PC-3 (cell line): ENCODE results near the gene FAM83F. TPM values are rescaled to one million over a fixed set of nuclear protein-coding genes. Genes with fewer than 3 reads are reported as not detected.

Experiments used
- ATAC-seq: fragments of 200-7000 bp; cut with Tn5 transposase; 2 replicates; pipeline ENCODE4 v1.9.1; 2020; ENCODE audit warnings: mild to moderate bottlenecking, moderate library complexity
- BruUV-seq: library from RNA; stranded (reverse); fragments of 400-500 nt; replicated peaks from 2 replicates; lab custom pipeline; 2021; lab: Mats Ljungman, UMichigan
- CTCF ChIA-PET: fragments of 300-600 bp; sonication (Branson Sonifier 250); formaldehyde crosslinking; loops from one replicate; lab custom pipeline; 2022; ENCODE audit warnings: antibody characterized with exemption; lab: Charles Lee
- POLR2A ChIA-PET: fragments of 300-600 bp; sonication (Branson Sonifier 250); formaldehyde crosslinking; loops from one replicate; lab custom pipeline; 2022; ENCODE audit warnings: antibody characterized with exemption; ENCODE audit not compliant: unreplicated experiment; lab: Charles Lee
- DNase-seq: peaks from one replicate; pipeline ENCODE4 v3.0.0-alpha.2; 2015
- H2AFZ ChIP-seq: fragments of 300-600 bp; sonication (generic); 2 replicates; pipeline ENCODE4 v1.6.0; 2016; ENCODE audit warnings: antibody characterized with exemption, low read length
- H3F3A ChIP-seq: fragments of 300-600 bp; sonication (generic); one replicate; pipeline ENCODE4 v1.6.0; 2017; ENCODE audit warnings: antibody characterized with exemption, low read length, control low read depth, mild to moderate bottlenecking; ENCODE audit not compliant: unreplicated experiment
- H3K27ac ChIP-seq: fragments of 300-600 bp; sonication (generic); 2 replicates; pipeline ENCODE4 v1.5.1; 2016; ENCODE audit warnings: mild to moderate bottlenecking, low read length
- H3K27me3 ChIP-seq: fragments of 300-600 bp; sonication (generic); 2 replicates; pipeline ENCODE4 v1.6.1; 2016; ENCODE audit warnings: low read length, mixed read lengths
- H3K36me3 ChIP-seq: fragments of 300-600 bp; sonication (generic); 2 replicates; pipeline ENCODE4 v1.6.1; 2016; ENCODE audit warnings: low read depth, mixed run types, low read length, mixed read lengths
- H3K4me1 ChIP-seq: fragments of 300-600 bp; sonication (generic); 2 replicates; pipeline ENCODE4 v1.5.1; 2016; ENCODE audit warnings: low read length; ENCODE audit not compliant: insufficient read depth
- H3K4me2 ChIP-seq: fragments of 300-600 bp; sonication (generic); 2 replicates; pipeline ENCODE4 v1.6.0; 2016; ENCODE audit warnings: low read length
- H3K4me3 ChIP-seq: fragments of 300-600 bp; sonication (generic); 2 replicates; pipeline ENCODE4 v1.5.1; 2016; ENCODE audit warnings: mild to moderate bottlenecking, low read length, mixed read lengths
- H3K79me2 ChIP-seq: fragments of 300-600 bp; sonication (generic); 2 replicates; pipeline ENCODE4 v1.6.1; 2017; ENCODE audit warnings: low read length, mixed read lengths
- H3K9ac ChIP-seq: fragments of 300-600 bp; sonication (generic); 2 replicates; pipeline ENCODE4 v1.6.0; 2016; ENCODE audit warnings: mild to moderate bottlenecking, low read length
- H3K9me2 ChIP-seq: fragments of 300-600 bp; sonication (generic); replicated peaks from 2 replicates; pipeline ENCODE4 v1.6.1; 2016; ENCODE audit warnings: mixed run types, low read length, mixed read lengths
- H3K9me3 ChIP-seq: fragments of 300-600 bp; sonication (generic); 2 replicates; pipeline ENCODE4 v1.6.1; 2016; ENCODE audit warnings: low read length, mixed read lengths
- H4K20me1 ChIP-seq: fragments of 300-600 bp; sonication (generic); 2 replicates; pipeline ENCODE4 v1.6.1; 2016; ENCODE audit warnings: low read length, mixed read lengths
- CTCF ChIP-seq: fragments of 300-600 bp; sonication (generic); conservative IDR thresholded peaks from 2 replicates; pipeline ENCODE4 v1.5.1; 2017; ENCODE audit warnings: antibody characterized with exemption, low read depth, mild to moderate bottlenecking, low read length
- EZH2 ChIP-seq: fragments of 300-600 bp; sonication (generic); IDR thresholded peaks from one replicate; pipeline ENCODE4 v1.6.1; 2017; ENCODE audit warnings: antibody characterized with exemption, mild to moderate bottlenecking, low read length; ENCODE audit not compliant: unreplicated experiment
- EZH2phosphoT487 ChIP-seq: fragments of 300-600 bp; sonication (generic); IDR thresholded peaks from 2 replicates; pipeline ENCODE4 v1.6.1; 2018; ENCODE audit warnings: mild to moderate bottlenecking, antibody characterized with exemption, low read length, borderline replicate concordance
- intact Hi-C: fragments of 100-400 bp; cut with micrococcal nuclease; formaldehyde crosslinking; loops from 2 replicates; pipeline ENCODE4 v1.9.0; 2023
- total RNA-seq: library from RNA; depleted of rRNA; stranded (reverse); fragments of >200 nt; gene quantifications from 2 replicates; pipeline ENCODE4 v1.2.3, GENCODE V29; 2014

Gene FAM83F
- total RNA-seq, 1 experiment from 2014 or later = 5.5 TPM

GRCh38 chr22:40025856-40026255 is 31.1 kb downstream of the FAM83F start:
- Histone ChIP-seq H3K4me2 (no peak overlapping the region), H4K20me1 (no peaks in the 10 kb centered on the region), H3F3A (no peaks in the 10 kb centered on the region), H3K36me3 (no peaks in the 10 kb centered on the region), H3K9ac (no peak overlapping the region), H3K27ac (no peak overlapping the region), H3K9me2 (no peaks in the 10 kb centered on the region), H2AFZ (no peak overlapping the region), H3K4me1 (no peaks in the 10 kb centered on the region), H3K79me2 (no peaks in the 10 kb centered on the region), H3K9me3 (no peaks in the 10 kb centered on the region), H3K4me3 (no peak overlapping the region), H3K27me3 (no peaks in the 10 kb centered on the region)
- ChIA-PET POLR2A (no interaction called here), CTCF (no interaction called here)
- BruUV-seq = no TSS peak
- no peak for TF ChIP-seq EZH2phosphoT487
- TF ChIP-seq EZH2 = no peak
- no peak for TF ChIP-seq CTCF
- ATAC-seq (no peak), DNase-seq (no peak)
- intact Hi-C loops = no loop called here

- ATAC-seq = no peak
- H3K4me2 ChIP-seq = no peak overlapping the region
- no peak overlapping the region for H3K9ac ChIP-seq
- no peaks in the 10 kb centered on the region for H3K27me3 ChIP-seq
- TF ChIP-seq EZH2phosphoT487 = no peak
- no peak for DNase-seq
- no peak overlapping the region for H2AFZ ChIP-seq
- no peaks in the 10 kb centered on the region for H3K9me2 ChIP-seq
- H3F3A ChIP-seq = no peaks in the 10 kb centered on the region
- ChIA-PET POLR2A (no interaction called here), CTCF (no interaction called here)
- intact Hi-C loops = no loop called here
- no peaks in the 10 kb centered on the region for H3K9me3 ChIP-seq
- H3K4me1 ChIP-seq = no peaks in the 10 kb centered on the region
- H4K20me1 ChIP-seq = no peaks in the 10 kb centered on the region
- H3K79me2 ChIP-seq = no peaks in the 10 kb centered on the region
- no peaks in the 10 kb centered on the region for H3K36me3 ChIP-seq
- H3K4me3 ChIP-seq = no peak overlapping the region
- BruUV-seq = no TSS peak
- no peak overlapping the region for H3K27ac ChIP-seq
Measured at GRCh38 chr22:40026641-40027040, 31.9 kb downstream of the FAM83F start.

- Histone ChIP-seq H4K20me1 (no peaks in the 10 kb centered on the region), H3K79me2 (no peaks in the 10 kb centered on the region), H3K4me2 (no peak overlapping the region), H2AFZ (no peak overlapping the region), H3K27me3 (no peaks in the 10 kb centered on the region), H3K4me3 (no peak overlapping the region), H3K9me2 (no peaks in the 10 kb centered on the region), H3K9ac (no peak overlapping the region), H3K36me3 (no peaks in the 10 kb centered on the region), H3K9me3 (no peaks in the 10 kb centered on the region), H3K27ac (no peak overlapping the region), H3K4me1 (no peaks in the 10 kb centered on the region), H3F3A (no peaks in the 10 kb centered on the region)
- DNase-seq = no peak
- ChIA-PET POLR2A (no interaction called here), CTCF (no interaction called here)
- ATAC-seq = no peak
- TF ChIP-seq EZH2 (no peak), EZH2phosphoT487 (no peak), CTCF (no peak)
- no TSS peak for BruUV-seq
- intact Hi-C loops = no loop called here
Measured at GRCh38 chr22:40027191-40028097, 32.7 kb downstream of the FAM83F start.
